Subcutaneous adipose tissue (tissue), 4 donors: Measurements from ENCODE around the gene ADORA1. TPM values are rescaled to one million over a fixed set of nuclear protein-coding genes. Genes with fewer than 3 reads are reported as not detected.

ENCODE experiments used
- total RNA-seq, 4 donors: library from RNA; depleted of rRNA; stranded (reverse); fragments of >200 nt; gene quantifications; one replicate each; pipeline ENCODE4 v1.1.0, GENCODE V29; 2016
- TF ChIP-seq, protein P1 (sequence below): fragments of 450-650 bp; IDR thresholded peaks from one replicate; pipeline ENCODE4 v1.5.1; 2016; ENCODE audit warnings: low read depth, mild to moderate bottlenecking, control low read depth, antibody characterized with exemption, moderate library complexity

ADORA1 gene
- total RNA-seq, 4 donors from 2014 or later: 0.33 to 8.3 (median 0.90) TPM

DNA sequence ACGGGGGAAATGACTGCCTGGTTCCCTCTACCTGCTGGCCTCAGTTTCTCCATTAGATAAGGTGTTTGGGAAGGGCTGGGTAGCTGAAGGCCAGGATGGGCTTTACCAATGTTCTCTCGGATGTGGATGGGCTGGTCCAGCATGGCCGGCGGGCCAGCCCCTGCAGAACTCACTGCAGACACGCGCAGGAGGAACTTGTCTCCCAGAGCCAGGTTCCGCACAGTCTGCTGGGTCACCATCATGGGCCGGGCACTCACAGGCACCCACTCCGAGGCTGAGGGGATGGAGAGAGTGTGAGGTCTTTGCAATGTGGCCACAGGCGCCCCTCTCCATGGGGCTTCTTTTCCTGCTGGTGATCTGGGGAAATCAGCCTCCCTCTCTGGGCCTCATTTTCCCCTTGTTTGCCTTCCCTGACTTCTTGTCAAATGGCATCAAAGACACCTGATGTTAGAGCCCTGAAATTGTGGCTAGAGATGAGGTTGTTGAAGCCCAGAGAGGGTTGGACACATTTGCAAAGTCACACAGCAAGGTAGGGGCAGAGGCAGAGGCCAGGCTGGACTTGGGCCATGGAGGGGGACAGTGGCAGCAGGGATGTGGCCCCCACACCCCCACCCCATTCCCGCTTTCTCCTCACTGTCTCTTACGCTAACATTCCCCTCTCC is 46.9 kb downstream of the ADORA1 start:
- TF ChIP-seq, protein P1, sequence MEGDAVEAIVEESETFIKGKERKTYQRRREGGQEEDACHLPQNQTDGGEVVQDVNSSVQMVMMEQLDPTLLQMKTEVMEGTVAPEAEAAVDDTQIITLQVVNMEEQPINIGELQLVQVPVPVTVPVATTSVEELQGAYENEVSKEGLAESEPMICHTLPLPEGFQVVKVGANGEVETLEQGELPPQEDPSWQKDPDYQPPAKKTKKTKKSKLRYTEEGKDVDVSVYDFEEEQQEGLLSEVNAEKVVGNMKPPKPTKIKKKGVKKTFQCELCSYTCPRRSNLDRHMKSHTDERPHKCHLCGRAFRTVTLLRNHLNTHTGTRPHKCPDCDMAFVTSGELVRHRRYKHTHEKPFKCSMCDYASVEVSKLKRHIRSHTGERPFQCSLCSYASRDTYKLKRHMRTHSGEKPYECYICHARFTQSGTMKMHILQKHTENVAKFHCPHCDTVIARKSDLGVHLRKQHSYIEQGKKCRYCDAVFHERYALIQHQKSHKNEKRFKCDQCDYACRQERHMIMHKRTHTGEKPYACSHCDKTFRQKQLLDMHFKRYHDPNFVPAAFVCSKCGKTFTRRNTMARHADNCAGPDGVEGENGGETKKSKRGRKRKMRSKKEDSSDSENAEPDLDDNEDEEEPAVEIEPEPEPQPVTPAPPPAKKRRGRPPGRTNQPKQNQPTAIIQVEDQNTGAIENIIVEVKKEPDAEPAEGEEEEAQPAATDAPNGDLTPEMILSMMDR: no peak

DNA sequence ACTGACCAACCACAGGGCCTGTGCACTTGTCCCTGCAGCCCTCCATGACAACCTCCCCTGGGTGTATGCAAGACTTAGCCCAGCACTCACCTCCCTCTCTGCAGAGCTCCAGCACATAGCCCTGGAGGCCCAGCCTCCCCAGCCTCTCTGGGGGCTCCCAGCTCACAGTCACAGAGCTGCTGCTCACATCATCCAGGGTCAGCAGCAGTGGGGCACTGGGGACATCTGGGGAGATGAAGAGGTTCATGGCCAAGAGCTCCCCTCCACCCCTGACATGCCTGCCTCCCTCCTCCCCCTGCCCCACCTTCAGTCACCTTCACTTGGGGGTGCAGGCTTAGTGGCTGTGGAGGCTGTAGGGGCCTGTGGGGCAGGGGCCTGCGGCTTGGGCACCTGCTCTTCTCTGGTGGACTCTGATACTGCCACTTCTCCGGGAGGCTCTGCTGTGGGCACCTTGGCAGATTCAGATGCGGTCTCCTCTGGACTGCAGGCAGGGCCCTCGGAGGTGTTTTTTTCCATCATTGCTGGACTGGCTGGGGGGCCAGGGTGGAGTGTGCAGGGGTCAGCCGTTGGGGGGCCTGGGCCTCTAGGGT is 47.8 kb downstream of the ADORA1 start, which contains the start of gene MYBPH:
Gene MYBPH, minus strand, starts transcription at position 590 of the 590 bp plus-strand sequence. Its CDS starts 71 bp downstream, at position 519.
- TF ChIP-seq, protein P1: no peak

DNA sequence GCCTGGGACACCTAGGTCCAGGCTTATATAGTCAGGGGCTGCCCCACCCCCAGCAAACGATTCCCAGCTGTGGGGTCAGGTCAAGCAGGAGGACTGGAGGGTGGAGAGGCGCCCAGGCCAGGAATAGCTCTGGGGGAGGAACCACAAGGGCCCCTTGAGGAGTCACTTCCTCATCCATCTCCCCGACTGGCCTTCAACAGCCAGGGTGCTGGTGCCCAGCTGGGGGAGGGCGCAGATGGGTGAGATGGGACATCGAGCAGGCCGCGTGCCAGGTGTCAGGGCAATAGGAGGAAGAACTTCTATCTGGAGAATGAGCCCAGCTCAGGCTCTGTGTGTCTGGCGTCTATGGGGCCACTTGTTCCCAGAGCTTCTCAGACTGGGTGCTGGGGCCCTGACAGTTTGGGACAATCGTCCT is 48.3 kb downstream of the ADORA1 start:
- TF ChIP-seq, protein P1: no peak

DNA sequence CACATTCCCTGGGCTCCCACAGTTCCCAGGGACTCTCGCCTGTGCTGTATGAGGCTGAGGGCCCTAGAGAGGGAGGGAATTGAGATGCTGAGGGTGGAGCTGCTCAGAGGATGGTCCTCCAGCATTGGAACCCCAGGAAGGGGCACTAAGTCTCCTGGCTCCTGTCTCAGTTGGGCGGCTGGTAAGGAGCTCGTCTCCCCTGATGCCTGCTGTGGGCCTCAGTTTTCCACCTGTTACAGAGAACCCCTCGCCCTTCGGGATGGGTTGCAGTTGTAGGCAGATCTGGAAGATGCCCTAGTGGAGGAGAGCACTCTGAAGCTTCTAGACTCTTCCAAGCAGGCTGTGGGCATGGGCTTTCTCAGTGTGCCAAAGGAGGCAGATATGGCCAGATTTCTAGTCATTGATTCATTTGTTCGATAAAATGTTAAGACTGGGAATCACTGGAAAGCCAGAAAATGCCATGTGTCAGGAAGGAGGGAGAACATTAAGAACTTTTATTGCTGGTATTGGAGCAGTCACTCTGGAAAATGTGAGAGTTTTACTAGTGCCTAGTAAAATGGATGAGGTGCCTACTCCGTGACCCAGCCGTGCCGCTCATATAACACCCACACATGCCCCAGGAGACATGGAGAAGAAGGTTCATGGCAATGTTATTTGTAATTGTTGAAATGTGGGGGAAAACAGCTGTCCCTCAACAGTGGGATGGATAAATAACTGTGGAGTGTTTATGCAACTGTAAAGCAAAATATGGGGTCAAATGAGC is 48.9 kb downstream of the ADORA1 start:
- TF ChIP-seq, protein P1: no peak

DNA sequence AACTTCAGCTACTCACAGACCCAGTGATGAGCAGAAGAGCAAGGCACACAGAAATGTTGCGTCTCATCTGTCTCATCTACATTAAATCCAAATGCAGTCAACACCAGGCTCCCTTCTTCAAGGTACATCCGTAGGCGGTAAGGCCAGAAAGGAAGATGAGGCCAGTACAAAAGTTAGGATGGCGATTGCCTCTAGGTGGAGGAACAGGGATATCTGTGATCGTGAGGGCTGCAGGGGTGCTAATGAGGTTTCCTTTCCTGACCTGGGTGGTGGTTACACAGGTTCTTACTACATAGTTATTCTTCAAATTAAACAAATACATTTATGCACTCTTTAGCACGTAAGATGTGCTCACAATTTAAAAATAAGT is 49.5 kb downstream of the ADORA1 start:
- TF ChIP-seq, protein P1: no peak

DNA sequence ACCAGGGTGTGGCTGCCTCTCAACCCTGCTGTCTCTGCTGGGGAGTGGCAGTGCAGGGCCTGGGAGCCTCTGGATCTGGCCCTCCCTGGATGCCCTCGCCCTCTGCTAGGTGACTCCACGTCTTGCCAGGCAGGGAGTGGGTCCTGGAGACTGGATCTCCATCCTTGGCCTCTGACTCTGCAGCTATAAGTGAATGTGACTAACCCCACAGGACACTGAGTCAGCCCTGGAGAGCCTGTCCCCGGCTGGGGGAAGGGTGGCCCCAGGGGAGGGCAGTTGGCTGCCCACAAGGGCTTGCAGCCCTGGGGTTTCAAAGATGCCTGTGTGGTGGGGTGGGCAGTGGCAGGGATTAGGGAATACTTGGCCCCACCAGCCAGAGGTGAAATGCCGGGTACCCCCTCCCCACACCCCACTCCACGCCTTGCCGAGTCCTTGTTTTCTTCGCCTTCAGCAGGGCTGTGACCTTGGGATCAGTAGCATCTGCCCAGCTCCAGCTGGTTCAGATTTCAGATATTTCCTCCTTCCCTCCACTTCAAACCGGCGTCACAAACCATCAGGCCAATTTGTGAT is 50.0 kb downstream of the ADORA1 start:
- TF ChIP-seq, protein P1: no peak

DNA sequence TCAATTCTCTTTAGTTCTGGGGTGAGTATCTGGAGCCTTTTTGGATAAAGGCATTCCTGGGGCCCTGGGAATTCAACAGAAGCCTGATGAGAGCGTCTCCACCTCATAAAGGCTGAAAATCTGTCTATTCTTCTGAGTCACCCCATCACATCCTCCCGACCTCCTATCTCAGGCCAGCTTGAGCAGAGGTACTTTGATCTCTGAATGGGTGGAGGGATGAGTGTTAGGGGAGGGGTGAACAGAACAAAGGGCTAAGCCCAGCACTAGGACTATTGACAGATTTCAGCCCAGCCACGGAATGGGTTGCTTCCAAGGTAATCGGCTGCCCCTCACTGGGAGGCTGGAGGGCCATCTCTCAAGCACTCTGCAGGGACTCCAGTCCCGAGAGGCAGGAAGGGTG is 50.6 kb downstream of the ADORA1 start:
- TF ChIP-seq, protein P1: no peak
